K562 (cell line): ENCODE data around the gene FLRT1. TPM values are rescaled to one million over a fixed set of nuclear protein-coding genes. Genes with fewer than 3 reads are reported as not detected.
A peak's percentile ranks its signal among the peaks of the same experiment; 100 is the strongest.

Experiments used
- ATAC-seq: fragments of 200-7000 bp; cut with Tn5 transposase; 3 replicates; pipeline ENCODE4 v1.9.1; 2020; ENCODE audit warnings: moderate library complexity
- BruUV-seq: library from RNA; stranded (reverse); fragments of 400-500 nt; replicated peaks from 2 replicates; lab custom pipeline; 2021; lab: Mats Ljungman, UMichigan
- CTCF ChIA-PET: fragments of 300-600 bp; formaldehyde crosslinking; extraction: SDS; loops from one replicate; lab custom pipeline; 2021; ENCODE audit warnings: low intra/inter-chr PET ratio; lab: Yijun Ruan, JAX
- POLR2A ChIA-PET: fragments of 300-600, 350-650 bp; sonication (Branson Sonifier 250); formaldehyde crosslinking; extraction: SDS; loops from one replicate; lab custom pipeline; 2021; ENCODE audit warnings: antibody characterized with exemption, inconsistent platforms; lab: Yijun Ruan, JAX
- DNase-seq, 4 experiments: peaks; one replicate each; pipeline versions ENCODE4 v3.0.0 to v3.0.0-alpha.2; 2011 to 2018; ENCODE audit warnings: low spot score in 3 of 4, mixed read lengths in 3 of 4; ENCODE audit errors: extremely low read depth in 1 of 4
- FAIRE-seq: peaks from 2 replicates; lab custom pipeline; 2011; peaks lifted over from hg19 to GRCh38; lab: Jason Lieb, UNC
- H2AFZ ChIP-seq: 2 replicates; pipeline ENCODE4 v1.6.0; 2011; ENCODE audit warnings: low read depth, low read length, control low read depth, inconsistent platforms
- H3K27ac ChIP-seq: fragments of 200-600 bp; 3 replicates; pipeline ENCODE4 v1.8.0; 2011; ENCODE audit warnings: low read depth, mild to moderate bottlenecking, control low read depth, inconsistent platforms, low read length, moderate library complexity, mixed read lengths; ENCODE audit errors: extremely low read depth
- H3K27me3 ChIP-seq, 2 experiments: fragments of 300-600 bp in 1 of 2; 2 replicates in 1 of 2; 3 replicates in 1 of 2; pipeline versions ENCODE4 v1.6.0 to v1.8.0; 2011; ENCODE audit warnings: inconsistent platforms in 2 of 2, low read length in 2 of 2, mild to moderate bottlenecking in 1 of 2, mixed read lengths in 1 of 2, moderate library complexity in 1 of 2; ENCODE audit not compliant: control insufficient read depth in 2 of 2, insufficient read depth in 2 of 2
- H3K36me3 ChIP-seq: fragments of 300-600 bp; 3 replicates; pipeline ENCODE4 v1.8.0; 2011; ENCODE audit warnings: mild to moderate bottlenecking, low read length, inconsistent platforms; ENCODE audit not compliant: control insufficient read depth, insufficient read depth
- H3K4me1 ChIP-seq, 2 experiments: fragments of 200-600 bp in 1 of 2; replicated peaks in 1 of 2; 2 replicates in 1 of 2; 3 replicates in 1 of 2; pipeline versions ENCODE4 v1.5.1 to v1.8.0; 2011; ENCODE audit warnings: inconsistent platforms in 2 of 2, low read length in 2 of 2, mild to moderate bottlenecking in 1 of 2, mixed read lengths in 1 of 2, moderate library complexity in 1 of 2; ENCODE audit not compliant: control insufficient read depth in 2 of 2, insufficient read depth in 2 of 2
- H3K4me2 ChIP-seq: 2 replicates; pipeline ENCODE4 v1.6.1; 2011; ENCODE audit warnings: low read length, control low read depth, inconsistent platforms, mixed read lengths; ENCODE audit not compliant: insufficient read depth
- H3K4me3 ChIP-seq: fragments of 200-600 bp; sonication (generic), shearing (Covaris generic); 2 replicates; pipeline ENCODE4 v1.5.1; 2016; ENCODE audit warnings: control low read depth, inconsistent platforms
- H3K79me2 ChIP-seq: fragments of 200-600 bp; 3 replicates; pipeline ENCODE4 v1.8.0; 2011; ENCODE audit warnings: low read length, inconsistent platforms; ENCODE audit not compliant: control insufficient read depth, insufficient read depth
- H3K9ac ChIP-seq, 2 experiments: 2 replicates each; pipeline versions ENCODE4 v1.6.0 to v1.6.1; 2011; ENCODE audit warnings: low read depth in 2 of 2, low read length in 2 of 2, control low read depth in 1 of 2, inconsistent platforms in 1 of 2, mild to moderate bottlenecking in 1 of 2, mixed read lengths in 1 of 2; ENCODE audit not compliant: insufficient read depth in 1 of 2
- H3K9me1 ChIP-seq: one replicate; pipeline ENCODE4 v1.6.0; 2011; ENCODE audit warnings: inconsistent platforms, mild to moderate bottlenecking, low read length, moderate library complexity; ENCODE audit not compliant: control insufficient read depth, insufficient read depth
- H3K9me3 ChIP-seq: replicated peaks from 2 replicates; pipeline ENCODE4 v1.5.1; 2011; ENCODE audit warnings: low read depth, low read length, inconsistent platforms; ENCODE audit not compliant: control insufficient read depth, insufficient read depth
- H4K20me1 ChIP-seq: replicated peaks from 2 replicates; pipeline ENCODE4 v1.6.1; 2011; ENCODE audit warnings: low read length, inconsistent platforms, mixed read lengths; ENCODE audit not compliant: control insufficient read depth, insufficient read depth
- ATF3 ChIP-seq, 2 experiments: fragments of 450-650 bp in 1 of 2; sonication (generic) in 1 of 2; formaldehyde crosslinking in 1 of 2; IDR thresholded peaks in 1 of 2; conservative IDR thresholded peaks in 1 of 2; 2 replicates each; pipeline versions ENCODE4 v1.6.1 to v1.8.1; 2016 to 2023; ENCODE audit warnings: mild to moderate bottlenecking in 2 of 2, moderate library complexity in 2 of 2, inconsistent platforms in 1 of 2, missing genetic modification reagents in 1 of 2
- BDP1 ChIP-seq: IDR thresholded peaks from 3 replicates; pipeline ENCODE4 v1.6.1; 2011; ENCODE audit not compliant: insufficient read length, insufficient read depth
- FOXO4 ChIP-seq: fragments of 450-650 bp; formaldehyde crosslinking; IDR thresholded peaks from 2 replicates; pipeline ENCODE4 v1.4.0; 2020; ENCODE audit warnings: mild to moderate bottlenecking, moderate library complexity
- GABPA ChIP-seq: fragments of 200-800 bp; sonication (Bioruptor generic); conservative IDR thresholded peaks from 2 replicates; pipeline ENCODE4 v1.6.1; 2016; ENCODE audit warnings: low read depth, missing genetic modification characterization, missing compliant biosample characterization
- HNRNPL ChIP-seq: fragments of 200-400 bp; formaldehyde crosslinking; IDR thresholded peaks from 2 replicates; pipeline ENCODE4 v1.6.1; 2017; ENCODE audit warnings: low read depth, mild to moderate bottlenecking, low read length
- PREB ChIP-seq: sonication (generic); formaldehyde crosslinking; IDR thresholded peaks from 2 replicates; pipeline ENCODE4 v1.8.1; 2023; ENCODE audit warnings: mild to moderate bottlenecking, missing genetic modification reagents
- ZBTB7A ChIP-seq: IDR thresholded peaks from 2 replicates; pipeline ENCODE4 v1.6.1; 2011; ENCODE audit warnings: low read depth, mild to moderate bottlenecking, low read length, moderate library complexity, borderline replicate concordance; ENCODE audit not compliant: control insufficient read depth
- ZNF212 ChIP-seq: fragments of 450-650 bp; formaldehyde crosslinking; IDR thresholded peaks from 2 replicates; pipeline ENCODE4 v1.4.0; 2020; ENCODE audit warnings: mild to moderate bottlenecking
- ZNF24 ChIP-seq: fragments of 450-650 bp; IDR thresholded peaks from 2 replicates; pipeline ENCODE4 v1.6.1; 2016
- WGBS: fragments of 100-300 bp; shearing (Covaris generic); methylation state at CpG from one replicate; pipeline ENCODE4 v1.1.6; 2016; ENCODE audit warnings: low coverage, mixed read lengths; ENCODE audit not compliant: insufficient coverage; ENCODE audit errors: missing lambda C conversion rate; 5-methylcytosine and 5-hydroxymethylcytosine counted together
- in situ Hi-C: fragments of 300-500 bp; cut with MboI; formaldehyde crosslinking; loops from 4 replicates; pipeline ENCODE4 v1.15.0; 2018; ENCODE audit warnings: inconsistent platforms, mixed read lengths
- intact Hi-C: fragments of 100-400 bp; cut with micrococcal nuclease; formaldehyde crosslinking; loops from 2 replicates; pipeline ENCODE4 v1.14.2; 2022
- polyA plus RNA-seq, 8 experiments: library from polyadenylated mRNA; depleted of rRNA in 4 of 8; stranded (reverse) in 5 of 8; unstranded in 3 of 8; fragments of >200 nt; fragmentation: Nextera tagmentation in 2 of 8; fragmentation: Illumina TruSeq in 1 of 8; extraction: Ambion mirVana in 2 of 8; extraction: Trizol in 1 of 8; gene quantifications; 2 replicates each; pipeline versions ENCODE4 v1.2.1 to v1.2.3, GENCODE V29; 2011 to 2014; ENCODE audit warnings: inconsistent platforms in 1 of 8, missing spikeins in 1 of 8
- total RNA-seq, 7 experiments: library from RNA; depleted of rRNA in 6 of 7; stranded (reverse); fragments of >200 nt in 6 of 7; fragmentation: Illumina TruSeq in 2 of 7; extraction: Trizol in 2 of 7; gene quantifications; 2 replicates each; pipeline versions ENCODE4 v1.2.1 to v1.2.3, GENCODE V29; 2011 to 2021; ENCODE audit warnings: low replicate concordance in 1 of 7

FLRT1 gene
- total and polyA plus RNA-seq, 9 of the 15 experiments (the other 6 are each of a cell fraction or from before 2014, with no cell fraction given), result not detected

- no peaks in the 10 kb centered on the region for H3K36me3 ChIP-seq
- peak overlapping the region in 1 of 2 experiments; percentile 82; a peak in 1 of 4 replicates for H3K9ac ChIP-seq
- intact Hi-C loops, result no loop called here
- CTCF ChIA-PET, result no interaction called here
- FAIRE-seq (peak; percentile 32), DNase-seq (no peak), ATAC-seq (no peak; the same call in 2 of the 3 replicates)
- no peak overlapping the region for H2AFZ ChIP-seq
- no TSS peak for BruUV-seq
- peaks cover 72% of the 10 kb centered on the region for H4K20me1 ChIP-seq
- H3K9me1 ChIP-seq, result peaks cover 5% of the 10 kb centered on the region
- H3K27me3 ChIP-seq, result no peaks in the 10 kb centered on the region
- peak overlapping the region; percentile 33 for H3K4me3 ChIP-seq
- H3K27ac ChIP-seq, result no peak overlapping the region
- H3K9me3 ChIP-seq, result no peaks in the 10 kb centered on the region
- H3K4me1 ChIP-seq, result peaks cover 8 to 48% of the 10 kb centered on the region in 2 experiments; a peak in 4 of 5 replicates
- WGBS, result 29% methylated on average over 33 of the region's 35 CpGs
- in situ Hi-C loops, result no loop called here
- POLR2A ChIA-PET, result no interaction called here
- H3K4me2 ChIP-seq, result peak overlapping the region; percentile 80
- H3K79me2 ChIP-seq, result no peaks in the 10 kb centered on the region
- TF ChIP-seq ZNF24 (peak; percentile 99), GABPA (tag) (no peak), HNRNPL (0 out of 2 replicates have a peak, but pooled peaks have one; percentile 33), BDP1 (no peak), FOXO4 (CRISPR knock-in tag) (no peak), ZBTB7A (0 out of 2 replicates have a peak, but pooled peaks have one; percentile 32), ZNF212 (no peak), ATF3 (IDR thresholded peaks at IDR 0.05) (no peak), ATF3 (CRISPR knock-in tag; conservative IDR thresholded peaks at IDR 0.05) (no peak), PREB (CRISPR knock-in tag) (no peak)
- TF ChIP-seq, all 486 proteins: peak for 3
These were observed 24.6 kb downstream of the FLRT1 start for GRCh38 chr11:64060263-64060860.
